G401.6 (cell line): ENCODE data around the gene OOSP2.
"Not testable (repeated sequence)": the region's sequence is repeated elsewhere in the genome, so short reads cannot be mapped to it uniquely, and the experiment has no call there.

ENCODE experiments used
- FAIRE-seq: peaks from 2 replicates; lab custom pipeline; 2012; peaks lifted over from hg19 to GRCh38; lab: Jason Lieb, UNC

Gene OOSP2

GRCh38 chr11:60040109-60040508, at the start of gene OOSP2:
TSS of gene OOSP2 (plus strand) at chr11:60040409. CDS start at chr11:60040460, 51 bp downstream.
- FAIRE-seq, result no peak

GRCh38 chr11:59990421-59990820, 49.8 kb upstream of the OOSP2 start:
- FAIRE-seq, result peak; percentile 54

- FAIRE-seq, result no peak
Measured at GRCh38 chr11:59992425-59992824, 47.8 kb upstream of the OOSP2 start.

- no peak for FAIRE-seq
Measured at GRCh38 chr11:59997800-59998199, 42.4 kb upstream of the OOSP2 start.

- no peak for FAIRE-seq
Measured at GRCh38 chr11:59999691-60000090, 40.5 kb upstream of the OOSP2 start.

- FAIRE-seq, result no peak
Measured at GRCh38 chr11:60003729-60004128, 36.5 kb upstream of the OOSP2 start.

GRCh38 chr11:60005360-60005759, 34.8 kb upstream of the OOSP2 start:
- no peak for FAIRE-seq

- FAIRE-seq, result no peak
Measured at GRCh38 chr11:60016881-60017280, 23.3 kb upstream of the OOSP2 start, which contains the start of gene OOSP4B. TSS of gene OOSP4B (plus strand) at chr11:60017181.

- no peak for FAIRE-seq
Measured at GRCh38 chr11:60018058-60018457, 22.2 kb upstream of the OOSP2 start.

GRCh38 chr11:60020376-60020775, 19.8 kb upstream of the OOSP2 start:
- FAIRE-seq, result not testable (repeated sequence)

- FAIRE-seq, result no peak
Measured at GRCh38 chr11:60029015-60029632, 11.1 kb upstream of the OOSP2 start.

- FAIRE-seq, result not testable (repeated sequence)
Measured at GRCh38 chr11:60050422-60050821, 10.2 kb downstream of the OOSP2 start.

- not testable (repeated sequence) for FAIRE-seq
Measured at GRCh38 chr11:60050839-60051238, 10.6 kb downstream of the OOSP2 start.

- no peak for FAIRE-seq
Measured at GRCh38 chr11:60056349-60056969, 16.2 kb downstream of the OOSP2 start, which contains the start of gene MS4A3. TSS of gene MS4A3 (plus strand) at chr11:60056665. CDS start at chr11:60061161, 4,496 bp downstream.

GRCh38 chr11:60059052-60059451, 18.8 kb downstream of the OOSP2 start:
- FAIRE-seq, result no peak

GRCh38 chr11:60059521-60060240, 19.5 kb downstream of the OOSP2 start:
- no peak for FAIRE-seq

- no peak for FAIRE-seq
Measured at GRCh38 chr11:60064111-60064510, 23.9 kb downstream of the OOSP2 start.

GRCh38 chr11:60065801-60066200, 25.6 kb downstream of the OOSP2 start:
- no peak for FAIRE-seq

GRCh38 chr11:60069450-60069849, 29.2 kb downstream of the OOSP2 start:
- FAIRE-seq, result no peak

GRCh38 chr11:60071644-60072043, 31.4 kb downstream of the OOSP2 start:
- not testable (repeated sequence) for FAIRE-seq

- no peak for FAIRE-seq
Measured at GRCh38 chr11:60077216-60077817, 37.1 kb downstream of the OOSP2 start.

GRCh38 chr11:60077981-60078380, 37.8 kb downstream of the OOSP2 start:
- FAIRE-seq, result no peak

GRCh38 chr11:60078745-60079144, 38.5 kb downstream of the OOSP2 start:
- no peak for FAIRE-seq
